Fibroblast of skin of right biceps (primary cell): ENCODE data around the gene SEPTIN5.
"Not testable (repeated sequence)": the region's sequence is repeated elsewhere in the genome, so short reads cannot be mapped to it uniquely, and the experiment has no call there.

ENCODE experiments used
- DNase-seq: peaks from one replicate; pipeline ENCODE4 v3.0.0-alpha.2; 2013

The SEPTIN5 gene

GRCh38 chr22:19680911-19681862 lies 33.1 kb upstream of the SEPTIN5 start:
- DNase-seq: no peak

GRCh38 chr22:19681863-19682245 lies 32.4 kb upstream of the SEPTIN5 start:
- no peak for DNase-seq

- no peak for DNase-seq
Measured at GRCh38 chr22:19686946-19687345, 27.4 kb upstream of the SEPTIN5 start.

- DNase-seq: no peak
Measured at GRCh38 chr22:19687561-19688300, 26.6 kb upstream of the SEPTIN5 start.

GRCh38 chr22:19688301-19689290 lies 25.7 kb upstream of the SEPTIN5 start:
- DNase-seq: no peak

- no peak for DNase-seq
Measured at GRCh38 chr22:19689408-19689807, 24.9 kb upstream of the SEPTIN5 start.

GRCh38 chr22:19691007-19691720 lies 23.1 kb upstream of the SEPTIN5 start:
- DNase-seq: no peak

GRCh38 chr22:19691721-19692341 lies 22.5 kb upstream of the SEPTIN5 start:
- peak; percentile 16 for DNase-seq

GRCh38 chr22:19693581-19693980 lies 20.7 kb upstream of the SEPTIN5 start:
- no peak for DNase-seq

GRCh38 chr22:19693981-19694670 lies 20.2 kb upstream of the SEPTIN5 start:
- no peak for DNase-seq

GRCh38 chr22:19694696-19695095 lies 19.6 kb upstream of the SEPTIN5 start:
- no peak for DNase-seq

GRCh38 chr22:19696504-19697276 lies 17.6 kb upstream of the SEPTIN5 start:
- no peak for DNase-seq

GRCh38 chr22:19697871-19698270 lies 16.4 kb upstream of the SEPTIN5 start:
- not testable (repeated sequence) for DNase-seq

- no peak for DNase-seq
Measured at GRCh38 chr22:19700790-19701419, 13.4 kb upstream of the SEPTIN5 start.

GRCh38 chr22:19701420-19702145 lies 12.7 kb upstream of the SEPTIN5 start:
- DNase-seq: no peak

GRCh38 chr22:19703869-19704268 lies 10.4 kb upstream of the SEPTIN5 start:
- no peak for DNase-seq

GRCh38 chr22:19704355-19705015 lies 9.8 kb upstream of the SEPTIN5 start:
- DNase-seq: no peak
